GM20431 (cell line): Measurements from ENCODE around the gene SCMH1.

Source experiments
- in situ Hi-C: fragments of 300-500 bp; cut with MseI, MboI; formaldehyde crosslinking; loops from one replicate; pipeline ENCODE4 v1.15.0; 2020; ENCODE audit warnings: low sequenced_read_pairs; ENCODE audit not compliant: unreplicated experiment

The SCMH1 gene

GRCh38 chr1:41109310-41110197 lies 132.6 kb downstream of the SCMH1 start:
- in situ Hi-C loops, result no loop called here

- in situ Hi-C loops, result no loop called here
Measured at GRCh38 chr1:41108696-41109275, 133.3 kb downstream of the SCMH1 start.

- in situ Hi-C loops, result no loop called here
Measured at GRCh38 chr1:41103766-41104165, 138.3 kb downstream of the SCMH1 start.

GRCh38 chr1:41102653-41103052 lies 139.5 kb downstream of the SCMH1 start:
- in situ Hi-C loops, result no loop called here

DNA sequence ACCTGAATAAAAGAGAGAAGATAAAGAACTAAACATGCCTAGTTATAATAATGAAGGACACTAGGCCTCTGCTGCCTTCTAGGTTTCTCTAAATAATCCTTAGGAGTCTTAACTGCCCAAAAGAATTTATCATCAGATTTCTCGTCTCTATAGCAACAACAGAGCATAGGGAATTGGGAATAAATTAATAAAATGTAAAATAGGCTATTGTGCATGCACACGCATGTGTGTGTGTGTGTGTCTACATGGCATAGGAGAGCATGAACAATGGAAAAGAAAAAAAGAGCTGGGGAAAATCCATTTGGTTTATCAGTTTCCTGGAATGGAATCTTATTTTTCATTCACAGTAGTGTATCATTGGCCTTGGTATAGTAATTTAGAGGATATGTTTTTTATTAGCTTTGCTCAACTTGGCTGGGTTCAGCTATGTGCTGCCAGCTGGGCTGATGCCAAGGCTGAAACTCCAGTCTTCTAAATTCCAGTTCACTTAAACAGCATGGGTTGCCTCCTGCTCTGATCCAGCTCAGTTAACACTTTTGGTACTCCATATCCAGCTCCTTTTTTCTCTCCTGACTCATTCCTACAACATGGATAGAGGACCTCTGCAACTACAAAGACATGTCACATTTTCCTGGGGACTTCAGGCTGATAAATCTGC lies 140.0 kb downstream of the SCMH1 start:
- in situ Hi-C loops, result no loop called here

- in situ Hi-C loops, result no loop called here
Measured at GRCh38 chr1:41101076-41101475, 141.0 kb downstream of the SCMH1 start.

GRCh38 chr1:41100170-41100569 lies 141.9 kb downstream of the SCMH1 start:
- in situ Hi-C loops, result no loop called here

- in situ Hi-C loops, result no loop called here
Measured at GRCh38 chr1:41098730-41099460, 143.2 kb downstream of the SCMH1 start.

DNA sequence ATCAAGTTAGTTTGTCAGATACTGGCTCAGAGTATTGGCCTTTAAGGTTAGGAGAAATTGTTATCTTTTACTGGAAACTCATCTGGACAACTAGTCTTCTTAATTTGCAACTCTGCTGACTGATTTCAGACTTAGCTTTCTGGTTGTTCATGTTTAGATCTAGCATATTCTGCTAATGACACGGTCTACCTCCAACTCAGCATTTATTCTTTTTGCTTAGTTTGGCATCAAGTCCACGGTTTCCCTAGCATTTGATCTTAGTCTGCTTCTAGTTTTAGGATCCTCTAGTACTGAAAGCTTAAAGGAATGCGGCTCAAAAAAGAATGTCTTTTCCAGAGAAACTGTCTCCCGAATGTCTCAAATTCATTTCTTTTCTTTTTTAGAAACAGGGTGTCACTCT lies 145.0 kb downstream of the SCMH1 start:
- in situ Hi-C loops, result no loop called here

DNA sequence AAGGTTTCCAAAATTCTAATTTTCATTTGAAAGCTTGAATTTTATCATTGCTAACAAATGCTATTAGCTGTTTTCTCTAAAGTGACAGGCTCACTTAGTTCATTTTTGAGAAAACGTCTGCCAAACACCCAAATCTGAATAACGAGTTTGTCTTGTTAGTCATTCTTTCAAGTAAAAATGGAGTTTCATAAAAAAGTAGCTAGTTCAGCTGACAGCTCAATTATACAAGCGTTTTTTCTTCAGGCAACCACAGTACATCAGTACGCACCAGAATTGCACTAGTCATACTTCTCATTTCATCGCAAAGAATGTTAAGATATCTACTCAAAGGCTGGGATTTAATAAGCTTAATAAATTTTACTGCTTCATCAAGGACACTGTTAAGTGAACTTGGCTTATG lies 148.3 kb downstream of the SCMH1 start:
- in situ Hi-C loops, result no loop called here

GRCh38 chr1:41086921-41087320 lies 155.2 kb downstream of the SCMH1 start:
- in situ Hi-C loops, result no loop called here

- in situ Hi-C loops, result no loop called here
Measured at GRCh38 chr1:41078616-41079015, 163.5 kb downstream of the SCMH1 start.

GRCh38 chr1:41078193-41078592 lies 163.9 kb downstream of the SCMH1 start:
- in situ Hi-C loops, result no loop called here

- in situ Hi-C loops, result no loop called here
Measured at GRCh38 chr1:41073971-41074370, 168.1 kb downstream of the SCMH1 start.

- in situ Hi-C loops, result no loop called here
Measured at GRCh38 chr1:41072051-41072450, 170.1 kb downstream of the SCMH1 start.

GRCh38 chr1:41056907-41057306 lies 185.2 kb downstream of the SCMH1 start:
- in situ Hi-C loops, result no loop called here

- in situ Hi-C loops, result no loop called here
Measured at GRCh38 chr1:41053316-41053715, 188.8 kb downstream of the SCMH1 start.

GRCh38 chr1:41051022-41051421 lies 191.1 kb downstream of the SCMH1 start:
- in situ Hi-C loops, result no loop called here

GRCh38 chr1:41048540-41048939 lies 193.6 kb downstream of the SCMH1 start:
- in situ Hi-C loops, result no loop called here

GRCh38 chr1:41046347-41046775 lies 195.7 kb downstream of the SCMH1 start:
- in situ Hi-C loops, result no loop called here
